ENCODE results near the gene STIM2.

Gene STIM2

GRCh38 chr4:26862381-26862915, 1.8 kb downstream of the STIM2 start:
- FAIRE-seq (no peak), DNase-seq (ENCODE audit: insufficient read length, low spot score) (no peak)
- TF ChIP-seq PAX5 (IDR thresholded peaks at IDR 0.05; ENCODE audit: insufficient read depth, low read length, severe bottlenecking): no peak
- TF ChIP-seq POLR2A (IDR thresholded peaks at IDR 0.05; ENCODE audit: low read depth, low read length): no peak

- no peak for DNase-seq (ENCODE audit: insufficient read length, low spot score)
- TF ChIP-seq POLR2A (IDR thresholded peaks at IDR 0.05; ENCODE audit: low read depth, low read length): no peak
- no peak for TF ChIP-seq PAX5 (IDR thresholded peaks at IDR 0.05; ENCODE audit: insufficient read depth, low read length, severe bottlenecking)
- TF ChIP-seq SPI1 (IDR thresholded peaks at IDR 0.05; ENCODE audit: low read depth, low read length): no peak
- TF ChIP-seq TAF1 (IDR thresholded peaks at IDR 0.05; ENCODE audit: low read depth, low read length): no peak
- no peak for TF ChIP-seq POU2F2 (IDR thresholded peaks at IDR 0.05; ENCODE audit: low read depth, low read length)
- TF ChIP-seq POLR2AphosphoS5 (IDR thresholded peaks at IDR 0.05; ENCODE audit: low read depth, low read length): no peak
- no peak for FAIRE-seq
These were observed 2.9 kb downstream of the STIM2 start for GRCh38 chr4:26863512-26863911.

GRCh38 chr4:26864899-26865298, 4.3 kb downstream of the STIM2 start:
- FAIRE-seq (no peak), DNase-seq (ENCODE audit: insufficient read length, low spot score) (no peak)
- no peak for TF ChIP-seq PAX5 (IDR thresholded peaks at IDR 0.05; ENCODE audit: insufficient read depth, low read length, severe bottlenecking)
- TF ChIP-seq POLR2A (IDR thresholded peaks at IDR 0.05; ENCODE audit: low read depth, low read length): no peak
- no peak for TF ChIP-seq TAF1 (IDR thresholded peaks at IDR 0.05; ENCODE audit: low read depth, low read length)
- TF ChIP-seq POLR2AphosphoS5 (IDR thresholded peaks at IDR 0.05; ENCODE audit: low read depth, low read length): no peak
- no peak for TF ChIP-seq POU2F2 (IDR thresholded peaks at IDR 0.05; ENCODE audit: low read depth, low read length)
- TF ChIP-seq SPI1 (IDR thresholded peaks at IDR 0.05; ENCODE audit: low read depth, low read length): no peak

- DNase-seq (ENCODE audit: insufficient read length, low spot score) (no peak), FAIRE-seq (peak; percentile 55)
- TF ChIP-seq SPI1 (IDR thresholded peaks at IDR 0.05; ENCODE audit: low read depth, low read length) (no peak), PAX5 (IDR thresholded peaks at IDR 0.05; ENCODE audit: insufficient read depth, low read length, severe bottlenecking) (no peak), POU2F2 (IDR thresholded peaks at IDR 0.05; ENCODE audit: low read depth, low read length) (no peak), POLR2A (IDR thresholded peaks at IDR 0.05; ENCODE audit: low read depth, low read length) (no peak), POLR2AphosphoS5 (IDR thresholded peaks at IDR 0.05; ENCODE audit: low read depth, low read length) (no peak), TAF1 (IDR thresholded peaks at IDR 0.05; ENCODE audit: low read depth, low read length) (no peak)
These were observed 5.6 kb downstream of the STIM2 start for GRCh38 chr4:26866203-26866602.

- FAIRE-seq (no peak), DNase-seq (ENCODE audit: insufficient read length, low spot score) (no peak)
- TF ChIP-seq TAF1 (IDR thresholded peaks at IDR 0.05; ENCODE audit: low read depth, low read length) (no peak), SPI1 (IDR thresholded peaks at IDR 0.05; ENCODE audit: low read depth, low read length) (no peak), PAX5 (IDR thresholded peaks at IDR 0.05; ENCODE audit: insufficient read depth, low read length, severe bottlenecking) (no peak), POLR2A (IDR thresholded peaks at IDR 0.05; ENCODE audit: low read depth, low read length) (no peak), POLR2AphosphoS5 (IDR thresholded peaks at IDR 0.05; ENCODE audit: low read depth, low read length) (no peak), POU2F2 (IDR thresholded peaks at IDR 0.05; ENCODE audit: low read depth, low read length) (no peak)
These were observed 6.1 kb downstream of the STIM2 start for GRCh38 chr4:26866781-26867180.

GRCh38 chr4:26867914-26868684, 7.5 kb downstream of the STIM2 start:
- no peak for TF ChIP-seq POU2F2 (IDR thresholded peaks at IDR 0.05; ENCODE audit: low read depth, low read length)
- no peak for FAIRE-seq
- DNase-seq (ENCODE audit: insufficient read length, low spot score): no peak

GRCh38 chr4:26870576-26871262, 10.1 kb downstream of the STIM2 start:
- FAIRE-seq (peak; percentile 38), DNase-seq (ENCODE audit: insufficient read length, low spot score) (no peak)
- no peak for TF ChIP-seq SPI1 (IDR thresholded peaks at IDR 0.05; ENCODE audit: low read depth, low read length)
- no peak for TF ChIP-seq PAX5 (IDR thresholded peaks at IDR 0.05; ENCODE audit: insufficient read depth, low read length, severe bottlenecking)
- no peak for TF ChIP-seq POLR2AphosphoS5 (IDR thresholded peaks at IDR 0.05; ENCODE audit: low read depth, low read length)
- no peak for TF ChIP-seq POU2F2 (IDR thresholded peaks at IDR 0.05; ENCODE audit: low read depth, low read length)
- TF ChIP-seq POLR2A (IDR thresholded peaks at IDR 0.05; ENCODE audit: low read depth, low read length): no peak
- TF ChIP-seq TAF1 (IDR thresholded peaks at IDR 0.05; ENCODE audit: low read depth, low read length): no peak

GRCh38 chr4:26871611-26872010, 11.0 kb downstream of the STIM2 start:
- FAIRE-seq: no peak
- DNase-seq (ENCODE audit: insufficient read length, low spot score): no peak
- TF ChIP-seq PAX5 (IDR thresholded peaks at IDR 0.05; ENCODE audit: insufficient read depth, low read length, severe bottlenecking) (no peak), POLR2A (IDR thresholded peaks at IDR 0.05; ENCODE audit: low read depth, low read length) (no peak), POLR2AphosphoS5 (IDR thresholded peaks at IDR 0.05; ENCODE audit: low read depth, low read length) (no peak), POU2F2 (IDR thresholded peaks at IDR 0.05; ENCODE audit: low read depth, low read length) (no peak), SPI1 (IDR thresholded peaks at IDR 0.05; ENCODE audit: low read depth, low read length) (no peak), TAF1 (IDR thresholded peaks at IDR 0.05; ENCODE audit: low read depth, low read length) (no peak)

GRCh38 chr4:26873391-26874026, 12.9 kb downstream of the STIM2 start:
- TF ChIP-seq SPI1 (IDR thresholded peaks at IDR 0.05; ENCODE audit: low read depth, low read length) (no peak), POU2F2 (IDR thresholded peaks at IDR 0.05; ENCODE audit: low read depth, low read length) (no peak), TAF1 (IDR thresholded peaks at IDR 0.05; ENCODE audit: low read depth, low read length) (no peak), POLR2A (IDR thresholded peaks at IDR 0.05; ENCODE audit: low read depth, low read length) (no peak), POLR2AphosphoS5 (IDR thresholded peaks at IDR 0.05; ENCODE audit: low read depth, low read length) (no peak), PAX5 (IDR thresholded peaks at IDR 0.05; ENCODE audit: insufficient read depth, low read length, severe bottlenecking) (no peak)
- FAIRE-seq (no peak), DNase-seq (ENCODE audit: insufficient read length, low spot score) (no peak)

Measured in GM12891 (cell line).